Sigmoid colon (tissue), 7 donors: Measurements from ENCODE around the gene CCDC102A. TPM values are rescaled to one million over a fixed set of nuclear protein-coding genes. Genes with fewer than 3 reads are reported as not detected.

Experiments used
- DNase-seq: peaks from one replicate; pipeline ENCODE4 v3.0.0-alpha.2; 2019
- H3K27ac ChIP-seq, 4 donors: fragments of 200-600 bp; sonication (generic); one replicate each; pipeline ENCODE4 v1.5.1; 2016 to 2019; ENCODE audit warnings: mild to moderate bottlenecking in 1 of 4
- H3K27me3 ChIP-seq, 3 donors: fragments of 200-600 bp; sonication (generic); one replicate each; pipeline ENCODE4 v1.5.1; 2019; ENCODE audit warnings: mild to moderate bottlenecking in 1 of 3
- H3K36me3 ChIP-seq, 4 donors: fragments of 200-600 bp; sonication (generic); one replicate each; pipeline ENCODE4 v1.5.1; 2016 to 2019
- H3K4me1 ChIP-seq, 4 donors: fragments of 200-600 bp; sonication (generic); one replicate each; pipeline ENCODE4 v1.5.1; 2017 to 2019
- H3K4me3 ChIP-seq, 4 donors: fragments of 200-600 bp; sonication (generic); one replicate each; pipeline ENCODE4 v1.5.1; 2017 to 2019; ENCODE audit warnings: mild to moderate bottlenecking in 2 of 4, moderate library complexity in 1 of 4
- H3K9me3 ChIP-seq, 4 donors: fragments of 200-600 bp in 3 of 4; sonication (generic) in 3 of 4; one replicate each; pipeline versions ENCODE4 v1.5.1 to v1.6.1; 2013 to 2019
- CTCF ChIP-seq, 4 experiments: fragments of 450-650 bp in 3 of 4; fragments of 200-600 bp in 1 of 4; IDR thresholded peaks; one replicate each; pipeline ENCODE4 v1.5.1; 2016 to 2019; ENCODE audit warnings: antibody characterized with exemption in 4 of 4, mild to moderate bottlenecking in 3 of 4, moderate library complexity in 2 of 4
- EP300 ChIP-seq, 4 donors: sonication (generic); formaldehyde crosslinking; IDR thresholded peaks; one replicate each; pipeline ENCODE4 v1.6.1; 2017; ENCODE audit warnings: antibody characterized with exemption in 4 of 4
- POLR2A ChIP-seq, 2 donors: fragments of 450-650 bp; IDR thresholded peaks; one replicate each; pipeline ENCODE4 v1.6.1; 2016; ENCODE audit warnings: antibody characterized with exemption in 2 of 2, mild to moderate bottlenecking in 2 of 2, moderate library complexity in 2 of 2
- POLR2AphosphoS5 ChIP-seq, 4 donors: sonication (generic); formaldehyde crosslinking; IDR thresholded peaks; one replicate each; pipeline ENCODE4 v1.6.1; 2017; ENCODE audit warnings: antibody characterized with exemption in 4 of 4
- WGBS, 2 donors: extraction: QIAGEN DNeasy Blood & Tissue Kit; methylation state at CpG; one replicate each; pipeline ENCODE4 v1.1.7; 2013; 5-methylcytosine and 5-hydroxymethylcytosine counted together
- intact Hi-C: fragments of 100-400 bp; cut with DNase I; formaldehyde crosslinking; loops from one replicate; pipeline ENCODE4 v1.15.1; 2023
- polyA plus RNA-seq, 3 donors: library from polyadenylated mRNA; stranded (reverse); fragments of 200-250 nt; gene quantifications; one replicate each; pipeline ENCODE4 v1.2.3, GENCODE V29; 2013
- total RNA-seq, 4 donors: library from RNA; depleted of rRNA; stranded (reverse); fragments of >200 nt; gene quantifications; one replicate each; pipeline ENCODE4 v1.1.0, GENCODE V29; 2016
- donor health status: healthy with polysubstance abuse.
- donor health status: Bipolar disorder and iron deficiency.
- donor health status: healthy.

The CCDC102A gene
- total and polyA plus RNA-seq, 7 donors: 1.6 to 46.8 (median 17.8) TPM

- H3K4me3 ChIP-seq: no peak overlapping the region
- no peaks in the 10 kb centered on the region for H3K36me3 ChIP-seq
- intact Hi-C loops: loop anchor here (2.0 to 5.0 kb wide), 2 partner anchors 70 to 285 kb away; no protein-coding TSS in a partner anchor
- no peak overlapping the region for H3K27ac ChIP-seq
- H3K27me3 ChIP-seq: peaks cover 3 to 16% (median 5%) of the 10 kb centered on the region in 3 donors
- 38 to 75% methylated on average over 4 of the region's 4 CpGs for WGBS, 2 donors
- no peaks in the 10 kb centered on the region for H3K9me3 ChIP-seq
- TF ChIP-seq POLR2AphosphoS5 (IDR thresholded peaks at IDR 0.05): no peak
- no peak for TF ChIP-seq CTCF (IDR thresholded peaks at IDR 0.05)
- no peak for TF ChIP-seq EP300 (IDR thresholded peaks at IDR 0.05)
- TF ChIP-seq POLR2A (IDR thresholded peaks at IDR 0.05): no peak
- no peak for DNase-seq
- H3K4me1 ChIP-seq: peaks cover 0 to 4% (median 0%) of the 10 kb centered on the region in 4 donors
These were observed 41.4 kb upstream of the CCDC102A start for GRCh38 chr16:57577691-57578224.

DNA sequence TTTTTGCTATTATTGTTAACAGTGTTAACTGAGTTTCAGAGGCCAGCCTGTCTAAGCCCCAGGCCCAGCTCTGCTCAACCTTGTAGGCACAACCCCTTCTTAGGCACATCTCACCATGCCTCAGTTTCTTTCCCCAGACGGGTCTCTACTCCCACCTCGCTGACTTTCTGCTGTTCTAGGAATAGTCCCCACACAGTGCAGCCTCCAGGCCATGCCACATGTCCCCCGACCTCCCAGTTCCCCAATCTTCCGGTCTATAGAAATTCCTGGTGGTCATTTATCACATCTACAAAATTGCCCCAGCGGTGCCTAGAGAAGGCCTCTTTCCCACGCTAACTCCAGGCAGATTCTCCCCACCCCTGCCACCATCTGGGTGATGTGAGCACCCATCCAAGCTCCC is 40.8 kb upstream of the CCDC102A start:
- intact Hi-C loops: loop anchor here (2.0 to 5.0 kb wide), 2 partner anchors 70 to 286 kb away; no protein-coding TSS in a partner anchor
- Histone ChIP-seq H3K27me3 (peaks cover 3 to 17% (median 5%) of the 10 kb centered on the region in 3 donors), H3K27ac (no peak overlapping the region), H3K4me1 (peaks cover 0 to 4% (median 0%) of the 10 kb centered on the region in 4 donors), H3K4me3 (no peak overlapping the region), H3K9me3 (no peaks in the 10 kb centered on the region), H3K36me3 (no peaks in the 10 kb centered on the region)
- 83 to 90% methylated on average over 6 of the region's 6 CpGs for WGBS, 2 donors
- TF ChIP-seq EP300 (IDR thresholded peaks at IDR 0.05) (no peak), CTCF (IDR thresholded peaks at IDR 0.05) (no peak), POLR2A (IDR thresholded peaks at IDR 0.05) (no peak), POLR2AphosphoS5 (IDR thresholded peaks at IDR 0.05) (no peak)
- DNase-seq: no peak

DNA sequence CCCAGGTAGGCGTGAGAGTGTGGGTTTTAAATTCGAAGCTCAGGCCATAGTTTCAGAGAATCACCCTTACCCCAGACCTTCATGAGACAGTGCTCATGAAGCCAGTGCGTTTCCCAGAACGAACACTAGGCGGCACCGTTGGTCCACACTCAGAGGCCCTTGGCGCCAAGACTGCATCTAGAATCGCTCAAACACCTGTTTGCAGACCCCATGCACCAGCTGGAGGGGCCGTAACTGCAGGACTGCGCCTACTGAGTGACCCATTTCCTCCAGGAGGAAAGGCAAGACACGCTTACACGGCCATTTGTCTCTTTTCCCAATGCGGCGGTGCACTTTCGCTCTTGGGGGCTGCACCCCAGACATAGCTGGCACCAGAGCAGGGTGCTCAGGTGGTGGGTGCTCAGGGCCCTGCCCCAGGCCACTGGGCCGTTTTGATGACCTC is 40.1 kb upstream of the CCDC102A start:
- H3K4me1 ChIP-seq: peaks cover 0 to 4% (median 0%) of the 10 kb centered on the region in 4 donors
- H3K9me3 ChIP-seq: no peaks in the 10 kb centered on the region
- H3K4me3 ChIP-seq: no peak overlapping the region
- H3K27ac ChIP-seq: no peak overlapping the region
- DNase-seq: peak; percentile 78
- no peaks in the 10 kb centered on the region for H3K36me3 ChIP-seq
- WGBS, 2 donors: 20 to 22% methylated on average over 16 of the region's 16 CpGs
- intact Hi-C loops: loop anchor here (2.0 to 5.0 kb wide), 2 partner anchors 71 to 286 kb away; no protein-coding TSS in a partner anchor
- H3K27me3 ChIP-seq: peaks cover 3 to 21% (median 5%) of the 10 kb centered on the region in 3 donors
- TF ChIP-seq CTCF (IDR thresholded peaks at IDR 0.05): peak; percentile 64 to 93 (median 84)
- TF ChIP-seq POLR2A (IDR thresholded peaks at IDR 0.05): no peak
- no peak for TF ChIP-seq EP300 (IDR thresholded peaks at IDR 0.05)

DNA sequence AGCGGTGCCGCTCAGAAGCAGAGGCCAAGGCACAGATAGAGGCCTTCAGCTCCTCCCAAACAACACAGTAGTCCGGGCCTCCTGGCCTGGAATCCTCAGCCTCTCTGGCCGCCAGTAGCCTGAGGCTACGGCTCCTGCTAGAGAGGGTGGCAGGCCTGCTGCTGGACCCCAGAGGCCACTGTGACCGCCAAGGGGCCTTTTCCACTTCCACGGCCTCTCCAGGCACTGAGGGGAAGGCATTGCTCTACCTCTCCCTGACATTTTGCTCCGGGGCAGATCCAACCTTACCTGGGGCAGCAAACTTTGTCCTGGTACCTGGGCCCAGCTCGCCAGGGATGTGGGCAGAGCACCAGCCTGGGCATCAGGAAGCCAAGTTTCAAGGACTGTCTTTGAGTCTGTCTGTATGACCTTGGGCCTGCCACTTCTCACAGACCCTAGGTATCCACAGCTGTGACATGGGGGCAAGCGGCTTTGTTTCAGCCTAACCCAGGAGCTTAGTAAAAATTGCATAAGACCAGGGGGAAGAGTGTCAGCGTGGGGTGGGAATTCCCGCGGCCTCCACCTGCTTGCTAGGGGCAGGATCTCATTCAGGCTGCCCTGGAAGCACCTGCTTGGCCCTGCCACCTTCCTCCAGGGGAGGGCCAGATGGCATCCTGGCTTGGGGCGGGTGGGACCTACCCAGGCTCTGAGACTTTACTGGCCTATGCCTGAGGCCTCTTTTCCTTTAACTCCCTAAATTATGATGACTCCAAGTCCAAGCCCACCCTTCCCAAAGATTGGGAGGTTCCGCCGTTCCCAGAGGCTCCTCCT is 39.3 kb upstream of the CCDC102A start:
- Histone ChIP-seq H3K9me3 (no peaks in the 10 kb centered on the region), H3K4me3 (no peak overlapping the region), H3K36me3 (no peaks in the 10 kb centered on the region), H3K27ac (no peak overlapping the region), H3K27me3 (peaks cover 3 to 21% (median 5%) of the 10 kb centered on the region in 3 donors), H3K4me1 (peaks cover 0 to 4% (median 0%) of the 10 kb centered on the region in 4 donors)
- intact Hi-C loops: loop anchor here (2.0 to 5.0 kb wide), 2 partner anchors 72 to 287 kb away; no protein-coding TSS in a partner anchor
- no peak for DNase-seq
- TF ChIP-seq POLR2AphosphoS5 (IDR thresholded peaks at IDR 0.05) (no peak), EP300 (IDR thresholded peaks at IDR 0.05) (no peak), POLR2A (IDR thresholded peaks at IDR 0.05) (no peak), CTCF (IDR thresholded peaks at IDR 0.05) (no peak)
- 90 to 91% methylated on average over 16 of the region's 16 CpGs for WGBS, 2 donors
